ENCODE measurements around the gene TRIM22.
"Not testable (repeated sequence)": the region's sequence is repeated elsewhere in the genome, so short reads cannot be mapped to it uniquely, and the experiment has no call there.

TRIM22 gene

DNA sequence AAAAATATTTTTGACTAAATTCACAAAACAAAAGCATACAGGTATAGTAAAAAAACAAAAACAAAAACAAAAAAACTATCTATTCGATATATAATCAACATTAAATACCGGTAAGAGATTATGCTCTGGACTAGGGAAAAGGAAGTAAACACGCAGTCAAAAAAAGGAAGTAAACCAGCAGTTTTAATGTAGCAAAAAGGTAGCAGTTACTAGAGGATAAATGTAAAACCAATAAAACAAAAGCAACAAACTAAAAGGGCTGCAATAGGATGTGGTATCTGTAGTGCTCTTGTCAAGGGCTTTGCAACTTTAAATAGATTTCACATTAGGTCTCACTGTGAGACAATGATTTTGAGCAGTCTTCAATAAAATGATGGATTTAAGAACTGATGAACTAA, 2.4 kb downstream of the TRIM22 start:
- DNase-seq = no peak

- DNase-seq = no peak
Measured at GRCh38 chr11:5694642-5695041, 5.1 kb downstream of the TRIM22 start.

GRCh38 chr11:5695580-5695979, 6.0 kb downstream of the TRIM22 start:
- no peak for DNase-seq

DNA sequence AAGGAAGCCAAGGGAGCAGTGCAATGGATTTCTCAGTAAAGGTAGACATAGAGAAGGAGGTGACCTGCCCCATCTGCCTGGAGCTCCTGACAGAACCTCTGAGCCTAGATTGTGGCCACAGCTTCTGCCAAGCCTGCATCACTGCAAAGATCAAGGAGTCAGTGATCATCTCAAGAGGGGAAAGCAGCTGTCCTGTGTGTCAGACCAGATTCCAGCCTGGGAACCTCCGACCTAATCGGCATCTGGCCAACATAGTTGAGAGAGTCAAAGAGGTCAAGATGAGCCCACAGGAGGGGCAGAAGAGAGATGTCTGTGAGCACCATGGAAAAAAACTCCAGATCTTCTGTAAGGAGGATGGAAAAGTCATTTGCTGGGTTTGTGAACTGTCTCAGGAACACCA, 6.6 kb downstream of the TRIM22 start:
- DNase-seq = no peak

GRCh38 chr11:5698281-5698680, 8.7 kb downstream of the TRIM22 start:
- DNase-seq = no peak

DNA sequence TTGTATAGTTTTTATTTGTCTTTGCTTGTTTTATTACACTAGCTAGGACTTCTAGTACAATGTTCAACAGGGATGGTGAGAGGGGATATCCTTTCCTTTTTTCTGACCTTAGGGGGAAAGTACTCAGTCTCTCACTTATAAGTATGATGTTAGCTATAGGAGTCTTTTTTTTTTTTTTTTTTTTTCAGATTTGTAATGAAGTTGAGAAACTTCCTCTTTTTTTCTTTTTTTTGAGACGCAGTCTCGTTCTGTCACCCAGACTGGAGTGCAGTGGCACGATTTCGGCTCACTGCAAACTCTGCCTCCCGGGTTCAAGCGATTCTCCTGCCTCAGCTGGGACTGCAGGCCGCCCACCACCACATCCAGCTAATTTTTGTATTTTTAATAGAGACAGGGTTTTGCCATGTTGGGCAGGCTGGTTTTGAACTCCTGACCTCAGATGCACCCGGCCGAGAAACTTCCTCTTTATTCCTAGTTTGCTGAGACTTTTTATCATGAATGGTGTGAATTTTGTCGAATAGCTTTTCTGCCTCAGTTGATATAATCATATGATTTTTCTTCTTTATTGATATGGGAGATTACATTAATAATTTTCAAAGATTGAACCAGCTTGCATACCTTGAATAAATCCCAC, 10.9 kb downstream of the TRIM22 start:
- no peak for DNase-seq

DNA sequence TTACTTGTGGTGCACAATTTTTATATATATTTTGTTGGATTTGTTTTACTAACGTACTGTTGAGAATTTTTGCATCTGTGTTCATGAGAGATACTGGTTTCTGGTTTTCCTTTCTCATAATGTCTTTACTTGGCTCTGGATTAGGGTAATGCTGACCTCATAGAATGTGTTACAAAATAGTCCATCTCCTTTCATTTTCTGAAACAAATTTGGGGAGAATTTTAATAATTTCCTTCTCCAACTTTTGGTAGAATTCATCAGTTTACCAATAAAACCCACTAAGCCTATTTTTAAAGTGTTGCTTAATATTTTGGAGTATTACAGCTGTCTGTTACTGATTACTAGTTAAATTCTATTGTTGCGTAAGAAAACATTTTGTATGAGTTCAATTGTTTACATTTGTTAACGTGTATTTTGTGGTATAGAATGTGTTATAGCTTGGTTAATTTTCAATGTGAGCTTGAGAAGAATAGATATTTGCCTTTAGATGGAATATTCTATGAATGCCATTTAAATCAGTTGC, 11.5 kb downstream of the TRIM22 start:
- no peak for DNase-seq

DNA sequence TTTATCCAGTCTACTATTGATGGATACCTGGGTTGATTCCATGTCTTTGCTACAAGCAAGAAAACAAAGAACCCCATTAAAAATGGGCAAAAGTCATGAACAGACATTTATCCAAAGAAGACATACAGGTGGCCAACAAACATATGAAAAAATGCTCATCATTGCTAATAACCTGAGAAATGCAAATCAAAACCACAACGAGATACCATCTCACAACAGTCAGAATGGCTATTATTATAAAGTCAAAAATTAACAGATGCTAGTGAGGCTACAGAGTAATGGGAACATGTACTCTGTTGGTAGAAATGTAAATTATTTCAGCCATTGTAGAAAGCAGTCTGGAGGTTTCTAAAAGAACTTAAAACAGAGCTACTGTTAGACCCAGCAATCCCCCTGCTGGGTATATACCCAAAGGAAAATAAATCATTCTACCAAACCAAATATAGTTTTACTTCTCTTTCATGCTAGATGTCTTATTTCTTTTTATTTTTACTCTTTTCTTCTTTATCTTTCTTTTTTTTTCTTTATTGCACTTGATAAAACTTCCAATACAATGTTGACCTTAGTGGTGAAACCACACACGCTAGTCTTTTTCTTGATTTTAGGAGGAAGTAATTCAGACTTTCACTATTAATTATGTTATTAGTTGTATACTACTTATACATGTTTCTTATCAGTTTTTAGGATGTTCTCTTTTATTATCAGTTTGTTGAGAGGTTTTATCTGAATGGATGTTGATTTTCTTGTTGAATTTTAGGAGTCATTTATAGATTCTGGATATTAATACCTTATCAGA, 14.3 kb downstream of the TRIM22 start:
- no peak for DNase-seq

DNA sequence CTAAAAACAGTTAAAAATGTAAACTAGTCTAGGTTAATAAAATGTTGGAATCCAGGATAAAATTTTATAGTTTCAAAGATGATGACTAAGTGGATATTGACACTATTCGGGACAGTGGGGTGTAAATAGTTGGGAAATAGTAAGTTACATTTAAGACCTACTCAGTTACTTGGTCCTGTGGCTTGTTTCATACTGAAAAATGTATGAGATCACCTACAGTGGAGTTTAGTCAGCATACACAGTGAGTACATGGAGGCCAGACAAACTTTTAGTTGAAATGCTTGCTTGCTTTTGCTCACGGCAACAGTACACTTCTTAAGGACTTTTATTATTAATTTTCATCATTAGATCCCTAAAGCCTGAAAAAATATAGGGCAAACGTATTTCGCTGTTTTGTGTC, 16.1 kb downstream of the TRIM22 start:
- no peak for DNase-seq

- DNase-seq = no peak
Measured at GRCh38 chr11:5712507-5712906, 22.9 kb downstream of the TRIM22 start.

- no peak for DNase-seq
Measured at GRCh38 chr11:5713695-5714094, 24.1 kb downstream of the TRIM22 start.

- DNase-seq = not testable (repeated sequence)
Measured at GRCh38 chr11:5716518-5716917, 26.9 kb downstream of the TRIM22 start.

GRCh38 chr11:5719703-5720495, 30.3 kb downstream of the TRIM22 start:
- no peak for DNase-seq

DNA sequence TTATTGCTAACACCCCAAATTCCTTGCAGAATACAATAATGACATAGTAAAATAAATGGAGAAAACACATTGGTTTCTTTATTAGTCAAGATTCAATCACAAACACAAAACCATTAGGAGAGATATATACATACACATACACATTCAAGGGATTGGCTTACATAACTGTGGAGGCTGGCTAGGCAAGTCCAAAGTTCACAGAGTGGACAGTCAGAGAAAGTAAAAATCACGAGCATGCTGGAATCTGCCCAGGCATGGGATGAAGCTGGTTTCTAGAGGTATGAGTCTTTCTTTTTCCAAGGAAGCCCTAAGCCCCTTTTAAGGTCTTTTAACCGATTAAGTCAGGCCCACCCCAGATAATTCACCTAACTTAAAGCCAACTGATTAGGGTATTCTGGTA, 33.0 kb downstream of the TRIM22 start:
- DNase-seq = no peak

DNA sequence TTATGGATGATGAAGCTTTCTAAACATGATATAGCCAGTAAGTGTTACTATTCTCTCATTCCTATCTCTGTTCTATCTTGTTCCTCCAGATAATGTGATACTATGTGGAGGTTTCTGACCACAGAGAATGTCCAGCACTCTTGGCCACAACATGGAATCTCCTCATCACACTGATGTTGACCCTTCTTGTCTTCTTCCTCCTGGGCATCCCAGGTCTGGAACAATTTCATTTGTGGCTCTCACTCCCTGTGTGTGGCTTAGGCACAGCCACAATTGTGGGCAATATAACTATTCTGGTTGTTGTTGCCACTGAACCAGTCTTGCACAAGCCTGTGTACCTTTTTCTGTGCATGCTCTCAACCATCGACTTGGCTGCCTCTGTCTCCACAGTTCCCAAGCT, 36.8 kb downstream of the TRIM22 start:
- DNase-seq = no peak

- DNase-seq = no peak
Measured at GRCh38 chr11:5727691-5728090, 38.1 kb downstream of the TRIM22 start.

- DNase-seq = no peak
Measured at GRCh38 chr11:5736396-5736795, 46.8 kb downstream of the TRIM22 start, which contains the start of gene OR56B1. Gene OR56B1, plus strand, starts transcription at chr11:5736448. Its CDS starts 69 bp downstream, at chr11:5736517.

DNA sequence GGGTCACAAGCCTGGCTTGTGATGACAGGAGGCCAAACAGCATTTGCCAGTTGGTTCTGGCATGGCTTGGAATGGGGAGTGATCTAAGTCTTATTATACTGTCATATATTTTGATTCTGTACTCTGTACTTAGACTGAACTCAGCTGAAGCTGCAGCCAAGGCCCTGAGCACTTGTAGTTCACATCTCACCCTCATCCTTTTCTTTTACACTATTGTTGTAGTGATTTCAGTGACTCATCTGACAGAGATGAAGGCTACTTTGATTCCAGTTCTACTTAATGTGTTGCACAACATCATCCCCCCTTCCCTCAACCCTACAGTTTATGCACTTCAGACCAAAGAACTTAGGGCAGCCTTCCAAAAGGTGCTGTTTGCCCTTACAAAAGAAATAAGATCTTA, 47.5 kb downstream of the TRIM22 start:
- no peak for DNase-seq

- DNase-seq = no peak
Measured at GRCh38 chr11:5737670-5738392, 48.2 kb downstream of the TRIM22 start.

DNA sequence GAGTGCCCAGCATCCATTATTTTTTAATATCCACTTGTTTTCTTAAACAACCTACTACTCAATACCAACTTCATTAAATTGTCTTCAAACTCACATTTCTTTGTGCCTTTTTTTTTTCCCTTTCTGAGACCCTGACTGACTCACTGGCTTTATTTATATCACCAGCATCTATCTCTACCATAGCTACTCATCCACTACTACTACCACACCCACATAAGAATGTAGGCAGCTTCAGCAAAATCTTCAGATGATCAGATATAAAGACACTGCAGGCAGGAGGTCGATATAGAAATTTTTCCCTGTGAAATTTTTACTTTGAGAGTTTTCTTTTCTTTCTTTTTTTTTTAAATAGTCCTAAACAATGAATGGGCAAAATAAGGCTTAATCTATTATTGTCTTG, 48.8 kb downstream of the TRIM22 start:
- no peak for DNase-seq

DNA sequence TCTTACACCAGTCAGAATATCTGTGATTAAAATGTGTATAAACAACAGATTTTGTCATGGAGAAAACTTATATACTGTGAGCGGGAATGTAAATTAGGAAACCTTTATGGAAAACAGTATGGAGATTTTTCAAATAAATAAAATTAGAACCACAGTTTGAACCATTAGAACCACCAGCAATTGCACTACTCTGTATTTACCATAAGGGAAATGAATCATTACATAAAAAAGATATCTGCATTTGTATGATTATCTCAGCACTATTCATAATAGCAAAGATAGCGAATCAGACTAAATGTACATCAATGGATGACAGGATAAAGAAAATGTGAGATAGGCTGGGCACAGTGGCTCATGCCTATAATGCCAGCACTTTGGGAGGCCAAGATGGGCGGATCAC, 57.0 kb downstream of the TRIM22 start:
- DNase-seq = no peak

- no peak for DNase-seq
Measured at GRCh38 chr11:5749836-5750235, 60.2 kb downstream of the TRIM22 start.

GRCh38 chr11:5753943-5754342, 64.4 kb downstream of the TRIM22 start, which contains the start of gene OR52N4:
Gene OR52N4, plus strand, starts transcription at chr11:5754243. Its CDS starts 498 bp downstream, at chr11:5754741.
- no peak for DNase-seq
